HG03575 (cell line): ENCODE data around the gene ADAD2.

Experiments
- ATAC-seq: cut with Tn5 transposase; IDR thresholded peaks from one replicate; pipeline ENCODE4 v1.9.1; 2021; ENCODE audit not compliant: unreplicated experiment, insufficient number of reproducible peaks, low FRiP score; ENCODE audit errors: extremely low read depth

Gene ADAD2

DNA sequence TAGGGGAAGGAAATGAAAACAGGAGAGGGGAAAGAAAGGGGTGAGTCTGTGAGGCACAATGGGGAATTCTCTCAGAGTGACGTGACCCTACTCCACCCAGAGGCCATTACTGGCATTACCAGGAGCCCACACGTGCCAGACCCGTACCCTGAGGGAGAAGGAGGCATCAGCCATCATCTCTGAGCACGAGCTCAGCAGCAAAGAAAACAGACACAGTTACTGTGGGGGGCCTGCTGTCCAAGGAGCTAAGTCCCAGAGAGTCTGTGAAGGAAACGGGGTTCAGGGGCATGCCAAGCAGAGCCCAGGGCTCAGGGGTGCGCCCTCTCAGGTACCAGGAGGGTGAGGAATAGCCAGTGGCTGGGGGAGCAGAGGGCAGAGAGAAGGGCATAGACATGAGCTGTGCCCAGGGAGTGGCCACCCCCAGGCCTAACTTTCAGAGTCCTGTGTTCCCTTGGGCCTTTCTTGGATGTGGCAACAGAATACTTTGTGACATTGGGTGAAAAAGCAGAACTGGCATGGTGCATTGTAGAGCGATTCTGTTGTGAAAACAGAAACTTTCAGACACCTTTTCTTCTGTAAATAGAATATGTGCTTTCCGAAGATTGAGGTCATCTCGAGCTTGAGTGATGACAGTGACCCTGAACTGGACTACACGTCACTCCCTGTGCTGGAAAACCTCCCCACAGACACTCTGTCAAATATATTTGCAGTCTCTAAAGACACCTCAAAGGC lies 15.4 kb upstream of the ADAD2 start:
- ATAC-seq: no peak

GRCh38 chr16:84176192-84177053 lies 14.5 kb upstream of the ADAD2 start:
- no peak for ATAC-seq

DNA sequence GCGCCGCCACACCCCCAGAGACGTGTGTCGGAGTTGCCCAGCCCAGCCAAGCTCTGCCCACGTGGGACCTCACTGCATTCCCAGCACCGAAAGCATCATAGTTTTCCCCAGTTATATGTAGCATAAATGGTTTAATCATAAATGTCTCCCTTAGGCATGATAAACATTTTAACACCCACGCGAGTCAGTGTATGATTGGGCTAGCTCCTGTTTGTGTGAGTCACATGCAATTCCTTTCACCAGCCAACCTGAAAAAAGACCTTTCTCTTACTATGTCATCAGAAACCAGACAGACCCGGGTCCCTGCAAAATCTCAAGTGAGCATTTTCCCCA lies 13.2 kb upstream of the ADAD2 start:
- no peak for ATAC-seq

DNA sequence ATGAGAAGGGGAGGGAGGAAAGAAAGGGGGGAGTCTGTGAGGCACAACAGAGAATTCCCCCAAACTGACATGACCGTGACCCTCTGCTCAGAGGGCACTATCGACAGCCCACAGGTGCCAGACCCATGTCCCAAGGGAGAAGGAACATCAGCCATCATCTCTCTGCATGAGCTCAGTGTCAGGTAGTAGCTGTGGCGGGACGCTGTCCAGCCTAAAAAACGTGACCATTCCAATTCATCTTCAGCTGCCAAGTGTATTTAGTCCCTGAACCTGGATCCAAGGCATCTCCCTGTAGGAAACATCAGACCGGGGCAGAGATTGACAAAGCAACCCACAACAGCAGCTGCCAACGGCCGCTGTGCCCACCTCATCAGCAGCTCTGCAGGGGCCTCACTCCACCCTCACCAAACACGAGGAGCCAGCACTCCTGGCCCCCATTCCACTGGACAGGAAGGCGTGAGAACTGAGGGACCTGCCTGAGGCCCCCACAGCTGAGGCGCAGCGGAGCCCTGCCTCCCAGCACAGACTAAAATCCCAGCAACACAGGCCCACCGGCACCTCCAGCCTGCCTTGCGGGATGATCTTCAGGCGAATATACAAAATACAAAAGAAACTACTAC lies 12.7 kb upstream of the ADAD2 start:
- no peak for ATAC-seq

GRCh38 chr16:84178892-84179611 lies 11.9 kb upstream of the ADAD2 start:
- no peak for ATAC-seq

GRCh38 chr16:84179612-84180320 lies 11.2 kb upstream of the ADAD2 start:
- ATAC-seq: no peak

- no peak for ATAC-seq
These were observed 10.3 kb upstream of the ADAD2 start for GRCh38 chr16:84180519-84181140.

DNA sequence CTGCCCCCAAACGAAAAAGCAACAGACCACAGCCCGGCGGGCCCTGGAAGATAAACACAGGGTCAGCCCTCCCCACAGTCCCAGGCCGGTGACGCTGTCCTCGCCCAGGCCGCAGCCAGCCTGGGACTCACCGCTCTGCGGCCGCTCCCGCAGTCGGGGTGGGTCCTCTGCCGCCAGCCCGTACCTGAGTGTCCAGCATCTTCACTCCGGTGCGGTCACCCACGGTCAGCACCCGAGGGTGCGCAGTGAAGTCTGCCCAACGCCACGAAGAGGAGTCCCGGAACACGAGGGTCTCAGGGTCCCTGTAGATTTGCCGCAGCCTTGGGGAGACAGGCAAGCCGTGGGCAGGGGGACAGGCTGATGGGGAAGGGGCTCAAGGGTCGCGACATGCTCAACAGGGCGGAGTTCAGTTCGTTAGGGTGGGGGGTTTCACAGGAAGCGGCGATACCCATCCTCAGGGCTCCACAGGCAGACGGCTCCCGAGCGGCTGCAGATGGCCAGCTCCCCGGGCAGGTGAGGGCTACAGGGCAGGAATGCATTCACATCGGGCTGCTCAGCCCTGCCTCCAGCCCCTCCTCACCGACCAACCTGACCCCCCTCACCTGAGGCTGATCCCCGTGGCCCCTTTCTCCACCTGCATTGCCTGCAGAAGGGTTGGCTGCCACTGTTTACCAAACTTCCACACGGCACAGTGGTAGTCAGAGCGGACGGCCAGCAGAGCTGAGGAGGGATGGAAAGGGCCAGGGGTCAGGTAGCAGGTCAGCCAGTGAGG lies 9.6 kb upstream of the ADAD2 start:
- ATAC-seq: no peak

- no peak for ATAC-seq
These were observed 8.9 kb upstream of the ADAD2 start for GRCh38 chr16:84182104-84182503.

- no peak for ATAC-seq
These were observed 8.0 kb upstream of the ADAD2 start for GRCh38 chr16:84182680-84183571.

- no peak for ATAC-seq
These were observed 7.4 kb upstream of the ADAD2 start for GRCh38 chr16:84183572-84183875.

GRCh38 chr16:84183911-84184591 lies 6.9 kb upstream of the ADAD2 start:
- no peak for ATAC-seq

- ATAC-seq: no peak
These were observed 6.2 kb upstream of the ADAD2 start for GRCh38 chr16:84184775-84185174.

- no peak for ATAC-seq
These were observed 4.1 kb upstream of the ADAD2 start, which contains the start of gene TAF1C for GRCh38 chr16:84186685-84187437. Gene TAF1C, minus strand, starts transcription at chr16:84187057. Its CDS starts 2,069 bp downstream, at chr16:84184988.

GRCh38 chr16:84191466-84191865 lies 509 bp downstream of the ADAD2 start:
- no peak for ATAC-seq

DNA sequence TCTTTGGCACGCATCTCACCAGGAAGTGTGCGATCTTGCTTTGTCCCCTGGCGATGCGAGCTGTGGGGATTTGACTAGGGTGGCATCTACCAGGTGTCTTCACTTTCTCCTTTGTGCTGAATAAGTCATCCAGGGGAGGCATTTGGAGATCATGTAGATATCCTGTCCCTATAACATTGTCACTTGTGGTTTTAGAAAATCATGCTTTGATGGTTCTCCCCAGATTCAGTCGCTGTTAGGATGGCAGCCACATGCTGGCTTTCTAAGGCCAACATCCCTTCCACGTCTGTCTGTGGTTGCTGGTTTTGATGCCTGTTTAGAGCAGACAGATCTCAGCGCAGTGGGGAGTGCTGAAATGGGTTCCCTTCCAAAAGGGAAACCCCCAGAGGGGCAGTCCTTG lies 2.5 kb downstream of the ADAD2 start:
- no peak for ATAC-seq
